ENCODE data around the gene NRXN3. TPM values are rescaled to one million over a fixed set of nuclear protein-coding genes. Genes with fewer than 3 reads are reported as not detected.
A peak's percentile ranks its signal among the peaks of the same experiment; 100 is the strongest.

Gene NRXN3
- polyA plus RNA-seq, 1 donor from 2014 or later: not detected

- no peak overlapping the region for H3K27ac Mint-ChIP-seq
- peaks cover 5% of the 10 kb centered on the region for H3K27me3 Mint-ChIP-seq
- no peaks in the 10 kb centered on the region for H3K36me3 Mint-ChIP-seq
- no peak overlapping the region for H3K4me3 Mint-ChIP-seq
- peaks cover 0 to 2% (median 0%) of the 10 kb centered on the region in 3 donors for H3K9me3 Mint-ChIP-seq
- H3K4me1 Mint-ChIP-seq: no peaks in the 10 kb centered on the region
Measured at GRCh38 chr14:78344290-78344689, 174.1 kb downstream of the NRXN3 start.

- Mint-ChIP-seq H3K9me3 (peaks cover 0 to 2% (median 1%) of the 10 kb centered on the region in 3 donors), H3K4me3 (no peak overlapping the region), H3K4me1 (no peaks in the 10 kb centered on the region), H3K36me3 (no peaks in the 10 kb centered on the region), H3K27ac (no peak overlapping the region), H3K27me3 (peaks cover 5% of the 10 kb centered on the region)
Measured at GRCh38 chr14:78345131-78345744, 175.1 kb downstream of the NRXN3 start.

DNA sequence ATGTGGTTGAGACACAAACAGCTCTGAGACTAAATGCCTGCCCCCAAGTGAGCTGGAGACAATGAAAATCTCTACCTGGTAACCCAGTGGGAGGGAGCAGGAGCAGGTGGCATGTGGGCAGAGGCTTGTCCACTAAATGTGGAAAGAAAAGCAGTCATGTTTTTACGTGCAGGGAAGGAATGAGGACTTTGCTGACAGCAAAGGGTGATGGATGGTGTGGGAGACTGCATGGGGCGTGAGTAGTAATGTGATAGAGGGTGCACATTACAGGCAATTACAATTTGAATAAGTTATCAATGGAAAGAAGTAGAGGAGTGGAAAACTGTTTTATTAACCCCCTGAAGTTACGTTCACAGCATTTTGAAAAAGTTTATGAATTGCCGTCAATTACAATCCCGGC, 176.6 kb downstream of the NRXN3 start:
- peaks cover 0 to 2% (median 1%) of the 10 kb centered on the region in 3 donors for H3K9me3 Mint-ChIP-seq
- no peaks in the 10 kb centered on the region for H3K36me3 Mint-ChIP-seq
- H3K27ac Mint-ChIP-seq: peak overlapping the region in 1 of 3 donors; percentile 26
- H3K4me3 Mint-ChIP-seq: no peak overlapping the region
- no peaks in the 10 kb centered on the region for H3K4me1 Mint-ChIP-seq
- peaks cover 5% of the 10 kb centered on the region for H3K27me3 Mint-ChIP-seq

DNA sequence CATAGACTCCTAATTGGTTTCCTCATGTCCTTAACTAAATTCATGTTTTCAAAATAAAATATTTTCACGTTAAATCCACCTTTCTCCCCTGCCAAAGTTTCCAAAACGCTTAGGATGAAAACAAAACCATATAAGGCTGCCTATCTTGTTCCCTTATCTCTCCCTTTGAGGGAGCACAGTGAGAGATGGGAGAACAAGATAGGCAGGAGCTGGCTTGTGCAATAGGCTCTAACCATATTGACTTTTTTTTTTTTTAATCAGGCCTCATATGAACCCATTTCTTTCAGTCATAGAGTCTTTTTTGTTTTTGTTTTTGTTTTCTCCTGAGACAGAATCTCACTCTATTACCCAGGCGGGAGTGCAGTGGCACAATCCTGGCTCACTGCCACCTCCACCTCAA, 184.9 kb downstream of the NRXN3 start:
- H3K4me3 Mint-ChIP-seq: no peak overlapping the region
- H3K9me3 Mint-ChIP-seq: peaks cover 0 to 3% (median 2%) of the 10 kb centered on the region in 3 donors
- H3K4me1 Mint-ChIP-seq: no peaks in the 10 kb centered on the region
- no peaks in the 10 kb centered on the region for H3K27me3 Mint-ChIP-seq
- no peaks in the 10 kb centered on the region for H3K36me3 Mint-ChIP-seq
- H3K27ac Mint-ChIP-seq: no peak overlapping the region

- H3K27me3 Mint-ChIP-seq: no peaks in the 10 kb centered on the region
- no peak overlapping the region for H3K27ac Mint-ChIP-seq
- no peaks in the 10 kb centered on the region for H3K36me3 Mint-ChIP-seq
- H3K4me3 Mint-ChIP-seq: no peak overlapping the region
- H3K4me1 Mint-ChIP-seq: no peaks in the 10 kb centered on the region
- H3K9me3 Mint-ChIP-seq: peaks cover 0 to 3% (median 2%) of the 10 kb centered on the region in 3 donors
Measured at GRCh38 chr14:78356391-78356790, 186.2 kb downstream of the NRXN3 start.

GRCh38 chr14:78358591-78358990, 188.4 kb downstream of the NRXN3 start:
- Mint-ChIP-seq H3K9me3 (peaks cover 0 to 3% (median 2%) of the 10 kb centered on the region in 3 donors), H3K27me3 (no peaks in the 10 kb centered on the region), H3K36me3 (peaks cover 3% of the 10 kb centered on the region), H3K27ac (no peak overlapping the region), H3K4me1 (no peaks in the 10 kb centered on the region), H3K4me3 (no peak overlapping the region)

DNA sequence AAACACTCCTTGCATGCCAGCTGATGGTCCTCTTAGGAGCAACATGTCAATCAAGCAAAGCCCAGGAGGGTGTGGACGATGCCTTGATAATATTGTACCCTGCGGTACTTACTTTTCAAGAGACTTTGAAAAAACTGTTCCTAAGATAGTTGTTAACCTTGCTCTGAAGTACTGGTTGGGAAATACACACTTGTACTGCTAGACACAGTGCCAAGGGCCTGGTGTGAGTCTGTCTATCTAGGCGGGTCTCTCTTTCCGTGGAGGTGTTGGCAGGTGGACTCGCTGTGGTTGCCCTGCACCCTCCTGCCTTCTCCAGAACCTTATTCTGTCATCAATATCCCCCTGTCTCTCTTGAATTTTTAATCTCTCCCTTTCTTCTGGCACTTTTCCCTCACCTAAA, 189.4 kb downstream of the NRXN3 start:
- peaks cover 3% of the 10 kb centered on the region for H3K36me3 Mint-ChIP-seq
- H3K9me3 Mint-ChIP-seq: peaks cover 0 to 3% (median 2%) of the 10 kb centered on the region in 3 donors
- no peaks in the 10 kb centered on the region for H3K4me1 Mint-ChIP-seq
- no peak overlapping the region for H3K4me3 Mint-ChIP-seq
- H3K27me3 Mint-ChIP-seq: no peaks in the 10 kb centered on the region
- peak overlapping the region in 1 of 3 donors; percentile 25 for H3K27ac Mint-ChIP-seq

DNA sequence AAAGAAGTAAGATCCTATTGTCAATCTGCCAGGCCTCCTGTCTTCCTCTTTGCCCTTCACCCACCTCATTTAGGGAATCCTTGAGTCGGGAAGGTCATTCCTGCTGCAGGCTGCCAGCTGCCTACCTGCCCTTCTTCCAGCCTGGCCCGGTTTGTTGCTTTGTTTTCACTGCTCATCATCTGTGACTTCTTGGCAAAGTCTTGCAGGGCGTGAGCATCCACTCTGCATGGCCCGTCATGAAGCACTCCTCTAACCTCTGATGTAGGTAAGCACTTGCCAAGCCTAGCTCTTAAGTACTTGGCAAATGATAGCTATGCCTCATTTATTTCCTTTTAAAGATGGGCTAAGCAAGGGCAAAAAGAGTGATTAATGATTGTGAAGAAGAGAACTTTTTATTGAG, 192.8 kb downstream of the NRXN3 start:
- Mint-ChIP-seq H3K4me3 (no peak overlapping the region), H3K4me1 (no peaks in the 10 kb centered on the region), H3K27ac (no peak overlapping the region), H3K36me3 (peaks cover 3% of the 10 kb centered on the region), H3K9me3 (peaks cover 0 to 8% (median 0%) of the 10 kb centered on the region in 3 donors), H3K27me3 (no peaks in the 10 kb centered on the region)

- Mint-ChIP-seq H3K36me3 (peaks cover 3% of the 10 kb centered on the region), H3K27ac (no peak overlapping the region), H3K4me3 (no peak overlapping the region), H3K4me1 (no peaks in the 10 kb centered on the region), H3K9me3 (peaks cover 0 to 8% (median 0%) of the 10 kb centered on the region in 3 donors), H3K27me3 (no peaks in the 10 kb centered on the region)
Measured at GRCh38 chr14:78367355-78367754, 197.2 kb downstream of the NRXN3 start.

- Mint-ChIP-seq H3K36me3 (peaks cover 2% of the 10 kb centered on the region), H3K4me3 (no peak overlapping the region), H3K27ac (no peak overlapping the region), H3K27me3 (no peaks in the 10 kb centered on the region), H3K9me3 (peaks cover 0 to 9% (median 4%) of the 10 kb centered on the region in 3 donors), H3K4me1 (no peaks in the 10 kb centered on the region)
Measured at GRCh38 chr14:78383060-78383459, 212.9 kb downstream of the NRXN3 start.

DNA sequence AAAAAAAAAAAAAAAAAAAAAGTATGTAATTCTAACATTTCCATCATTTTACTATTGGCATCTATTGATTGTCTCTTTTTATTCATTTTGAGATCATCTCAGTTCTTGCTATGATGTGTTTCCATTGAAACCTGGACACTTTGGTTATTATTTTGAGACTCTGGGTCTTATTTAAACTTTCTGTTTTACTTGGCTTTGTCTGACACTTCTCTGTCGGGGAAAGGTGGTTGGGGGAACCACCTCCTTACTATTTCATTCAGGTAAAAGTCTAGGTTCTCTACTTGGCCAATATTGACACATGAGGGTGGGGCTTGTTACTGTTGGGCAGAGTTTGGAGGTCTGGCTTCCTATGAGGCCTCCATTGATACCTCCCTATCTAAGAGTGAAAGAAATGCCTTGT, 228.0 kb downstream of the NRXN3 start:
- Mint-ChIP-seq H3K4me3 (no peak overlapping the region), H3K36me3 (no peaks in the 10 kb centered on the region), H3K9me3 (no peaks in the 10 kb centered on the region), H3K27me3 (peaks cover 2% of the 10 kb centered on the region), H3K27ac (no peak overlapping the region), H3K4me1 (peaks cover 0 to 1% (median 0%) of the 10 kb centered on the region in 3 donors)

DNA sequence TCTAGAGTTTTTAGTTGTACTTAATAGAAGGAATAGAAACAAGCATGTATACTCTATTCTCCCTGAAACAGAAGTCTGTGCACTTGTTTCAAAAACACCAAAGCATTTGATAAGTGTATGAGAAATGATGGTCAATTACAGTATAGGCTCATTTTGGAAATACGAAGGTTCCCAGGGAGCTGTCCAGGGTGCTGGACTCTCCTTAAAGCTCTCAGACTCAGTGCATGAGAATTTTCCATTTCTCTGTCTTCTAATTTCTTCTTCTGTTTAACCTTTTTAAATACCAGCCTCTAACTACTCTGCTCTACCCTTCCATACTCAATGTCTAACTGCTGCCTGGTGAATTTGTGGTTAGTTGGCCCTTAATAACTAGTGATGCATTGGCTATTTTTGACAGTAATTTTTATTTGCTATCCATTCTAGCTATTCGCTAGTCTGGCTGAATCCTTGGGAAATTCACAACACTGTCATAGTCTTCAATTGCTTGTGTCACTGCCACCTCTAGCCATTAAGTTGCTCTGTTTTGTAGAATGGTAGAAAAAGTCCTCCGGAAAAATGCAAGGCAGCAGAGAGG, 229.2 kb downstream of the NRXN3 start:
- Mint-ChIP-seq H3K27me3 (peaks cover 7% of the 10 kb centered on the region), H3K27ac (no peak overlapping the region), H3K36me3 (no peaks in the 10 kb centered on the region), H3K9me3 (no peaks in the 10 kb centered on the region), H3K4me3 (no peak overlapping the region), H3K4me1 (peaks cover 0 to 6% (median 0%) of the 10 kb centered on the region in 3 donors)

DNA sequence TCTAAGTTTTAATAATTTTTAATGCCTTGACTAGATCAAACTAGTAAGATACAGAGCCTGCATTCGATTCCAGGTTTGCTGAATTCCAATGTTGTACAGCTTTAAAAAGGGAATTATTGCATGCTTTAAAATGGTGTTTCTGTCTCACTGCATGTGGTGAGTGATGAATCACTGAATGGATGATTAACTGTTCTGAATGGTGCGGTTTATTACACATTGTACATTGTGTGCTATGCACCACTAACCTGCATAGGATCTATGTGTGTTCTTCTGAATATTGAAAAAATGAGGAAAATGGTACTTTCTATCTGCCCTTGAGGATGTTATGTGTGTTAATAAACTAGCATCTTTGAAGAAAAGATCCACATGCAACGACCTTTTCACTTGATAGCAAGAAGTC, 231.7 kb downstream of the NRXN3 start:
- H3K4me3 Mint-ChIP-seq: no peak overlapping the region
- H3K9me3 Mint-ChIP-seq: peaks cover 0 to 2% (median 0%) of the 10 kb centered on the region in 3 donors
- peaks cover 9% of the 10 kb centered on the region for H3K27me3 Mint-ChIP-seq
- peaks cover 0 to 6% (median 0%) of the 10 kb centered on the region in 3 donors for H3K4me1 Mint-ChIP-seq
- H3K36me3 Mint-ChIP-seq: peaks cover 2% of the 10 kb centered on the region
- H3K27ac Mint-ChIP-seq: no peak overlapping the region

- Mint-ChIP-seq H3K36me3 (peaks cover 2% of the 10 kb centered on the region), H3K27me3 (peaks cover 12% of the 10 kb centered on the region), H3K4me3 (no peak overlapping the region), H3K4me1 (peaks cover 0 to 6% (median 1%) of the 10 kb centered on the region in 3 donors), H3K9me3 (peaks cover 0 to 2% (median 0%) of the 10 kb centered on the region in 3 donors), H3K27ac (no peak overlapping the region)
Measured at GRCh38 chr14:78403278-78403815, 233.2 kb downstream of the NRXN3 start.

DNA sequence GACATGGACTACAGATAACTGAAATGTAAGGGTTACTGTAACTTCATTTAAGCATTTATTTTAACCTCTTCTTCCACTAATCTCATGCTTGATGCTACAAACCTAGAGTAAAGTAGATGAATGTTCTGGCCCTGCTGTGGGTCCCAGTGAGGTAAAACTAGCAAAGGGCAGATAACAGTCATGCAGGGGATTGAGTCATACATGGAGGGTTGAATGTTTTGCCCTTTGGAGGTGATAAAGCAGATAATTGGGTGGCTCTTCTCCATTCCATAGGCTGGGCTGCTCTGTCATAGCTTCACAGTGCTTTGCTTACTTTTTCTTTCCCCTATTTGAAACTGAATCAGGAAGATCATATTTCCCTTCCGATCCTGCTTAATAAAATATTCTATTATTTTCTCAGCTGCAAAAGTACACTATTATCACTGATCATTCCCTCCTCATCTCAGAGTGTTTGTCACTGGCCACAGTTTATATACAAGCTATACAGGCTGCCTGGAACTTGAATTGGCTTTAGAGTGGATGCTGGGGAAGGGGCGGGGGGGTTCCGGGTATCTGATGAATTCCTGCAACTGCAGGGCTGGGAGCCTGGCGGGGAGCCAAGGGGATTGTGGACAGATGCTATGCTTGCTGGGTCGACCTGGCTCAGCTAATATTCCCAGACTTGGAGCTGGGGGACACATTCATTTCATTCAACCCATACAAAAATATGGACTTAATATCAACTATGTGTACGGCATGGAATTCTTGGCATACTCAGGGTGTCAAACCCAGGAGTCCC, 235.1 kb downstream of the NRXN3 start:
- H3K4me1 Mint-ChIP-seq: peaks cover 0 to 6% (median 1%) of the 10 kb centered on the region in 3 donors
- H3K36me3 Mint-ChIP-seq: peaks cover 2% of the 10 kb centered on the region
- H3K27me3 Mint-ChIP-seq: peaks cover 10% of the 10 kb centered on the region
- no peak overlapping the region for H3K4me3 Mint-ChIP-seq
- peaks cover 0 to 5% (median 2%) of the 10 kb centered on the region in 3 donors for H3K9me3 Mint-ChIP-seq
- no peak overlapping the region for H3K27ac Mint-ChIP-seq
